ENCODE data around the gene NACC1.

Gene NACC1

DNA sequence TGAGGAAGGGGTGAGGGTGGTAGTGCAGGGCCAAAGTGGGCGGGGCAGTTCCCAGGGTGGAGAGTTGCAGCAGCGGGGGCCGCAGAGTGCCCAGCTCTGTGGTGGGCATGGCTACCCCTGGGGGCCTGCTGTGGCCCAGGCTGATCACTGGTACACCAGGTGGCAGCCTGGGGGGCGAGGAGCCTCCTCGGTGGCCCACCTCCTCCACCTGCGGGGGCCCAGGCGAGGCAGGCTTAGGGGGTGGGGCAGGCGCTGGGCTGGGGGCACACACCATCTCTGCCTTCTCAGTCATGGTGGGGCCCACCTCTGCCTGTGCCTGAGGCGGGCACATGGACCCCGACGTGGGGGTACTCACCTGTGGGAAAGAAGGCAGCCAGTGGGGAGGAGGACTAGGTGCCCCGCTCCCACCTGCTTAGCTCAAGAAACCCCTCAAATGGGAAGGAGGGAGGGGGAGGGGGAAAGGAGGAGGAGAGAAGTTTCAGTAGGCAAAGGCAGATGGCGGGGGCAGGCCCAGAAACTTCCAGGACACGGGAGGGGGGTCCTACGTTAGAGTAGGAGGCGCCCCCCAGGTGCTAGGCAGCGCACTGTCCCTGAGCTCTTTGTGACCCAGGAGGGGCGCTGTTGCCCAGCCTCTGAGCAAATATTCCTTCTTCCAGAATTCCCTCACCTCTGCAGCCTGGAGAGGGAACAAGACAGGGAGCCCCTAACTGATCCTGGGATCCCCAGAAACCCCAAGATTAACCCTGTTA is 17.0 kb upstream of the NACC1 start:
- DNase-seq = peak; percentile 49 to 62

GRCh38 chr19:13101590-13102415 is 16.3 kb upstream of the NACC1 start:
- no peak for DNase-seq

- no peak for DNase-seq
These were observed 15.7 kb upstream of the NACC1 start for GRCh38 chr19:13102416-13102665.

- peak; percentile 92 to 95 for DNase-seq
These were observed 15.1 kb upstream of the NACC1 start, which contains the start of gene LYL1 for GRCh38 chr19:13102666-13103580. Gene LYL1 (minus strand): TSS chr19:13102858. CDS start chr19:13101171, 1,687 bp downstream.

DNA sequence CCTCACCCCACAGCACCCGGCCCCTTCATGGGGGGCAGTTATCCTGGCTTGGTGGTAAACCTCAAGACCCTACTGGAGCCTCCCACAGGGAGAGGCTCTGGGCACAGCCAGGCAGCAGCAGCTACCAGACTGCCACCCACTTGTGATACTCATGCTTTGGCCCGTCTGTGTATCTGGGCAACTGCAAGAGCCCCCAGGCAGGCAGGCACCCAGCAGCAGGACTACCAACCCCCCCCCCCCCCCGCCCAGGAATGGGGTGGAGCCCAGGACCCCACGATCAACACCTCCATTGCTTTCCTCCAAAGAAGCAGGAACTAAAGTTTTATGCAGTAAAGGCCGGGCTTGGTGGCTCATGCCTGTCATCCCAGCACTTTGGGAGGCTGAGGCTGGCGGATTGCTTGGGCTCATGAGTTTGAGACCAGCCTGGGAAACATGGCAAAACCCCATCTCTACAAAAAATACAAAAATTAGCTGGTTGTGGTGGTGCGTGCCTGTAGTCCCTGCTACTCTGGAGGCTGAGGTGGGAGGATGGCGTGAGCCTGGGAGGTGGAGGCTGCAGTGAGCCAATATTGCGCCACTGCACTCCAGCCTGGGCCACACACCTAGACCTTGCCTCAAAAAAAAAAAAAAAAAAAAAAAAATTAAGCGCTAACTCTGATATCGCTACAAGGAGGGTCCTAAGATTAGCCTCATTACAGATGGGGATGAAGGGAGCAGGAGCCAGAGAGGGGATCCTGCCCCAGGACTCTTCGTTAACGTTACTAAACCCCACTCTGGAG is 14.3 kb upstream of the NACC1 start:
- peak; percentile 68 to 71 for DNase-seq

DNA sequence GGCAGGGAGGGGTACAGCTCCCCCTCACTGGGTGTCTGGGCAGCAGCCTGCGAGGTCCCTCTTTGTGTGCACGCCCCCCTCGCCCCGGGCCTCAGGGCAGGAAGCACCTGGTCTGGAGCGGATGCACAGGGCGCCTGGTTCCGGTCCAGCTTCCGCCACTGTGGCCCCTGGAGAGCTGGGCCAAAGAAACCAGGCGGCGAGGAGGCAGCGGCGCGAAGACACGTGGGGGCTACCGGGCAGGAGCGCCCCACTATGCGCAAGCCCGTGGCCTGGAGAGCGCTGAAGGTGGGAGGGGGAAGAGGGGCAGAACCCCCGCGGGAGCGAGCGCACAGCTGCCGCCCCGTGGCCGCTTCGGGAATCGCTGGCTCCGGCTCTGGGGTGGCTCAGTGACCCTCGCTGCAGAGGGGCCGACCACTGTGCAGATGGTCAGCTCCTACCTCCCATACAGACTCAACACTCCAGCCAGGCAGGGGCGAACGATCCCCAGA is 13.7 kb upstream of the NACC1 start:
- DNase-seq = peak; percentile 98 to 99

- peak; percentile 67 to 80 for DNase-seq
These were observed 13.0 kb upstream of the NACC1 start for GRCh38 chr19:13104848-13105711.

GRCh38 chr19:13109361-13110098 is 8.5 kb upstream of the NACC1 start:
- DNase-seq = no peak

GRCh38 chr19:13110099-13110610 is 7.9 kb upstream of the NACC1 start:
- DNase-seq = no peak

GRCh38 chr19:13112555-13112954 is 5.5 kb upstream of the NACC1 start:
- DNase-seq = no peak

DNA sequence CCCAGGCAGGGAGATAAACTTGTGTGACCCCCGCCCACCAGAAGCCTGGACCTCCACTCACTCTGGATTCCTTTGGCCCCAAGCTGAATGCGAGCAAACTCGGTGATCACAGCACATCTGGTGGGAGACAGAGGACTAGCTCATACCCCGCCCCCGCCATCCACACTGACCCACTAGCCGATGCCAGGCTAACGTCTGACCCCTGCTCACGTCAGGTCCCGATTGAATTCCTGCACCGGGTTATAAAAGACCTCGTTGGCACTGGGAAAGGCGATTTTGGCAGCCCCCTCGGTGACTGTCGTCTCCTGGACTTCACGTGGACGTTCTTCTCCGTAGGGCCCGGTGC is 2.2 kb upstream of the NACC1 start:
- DNase-seq = no peak

GRCh38 chr19:13116282-13117175 is 1.5 kb upstream of the NACC1 start, which contains the start of gene TRMT1:
Gene TRMT1 (minus strand): TSS chr19:13116740. CDS start chr19:13116399, 341 bp downstream.
- peak; percentile 91 to 95 for DNase-seq

DNA sequence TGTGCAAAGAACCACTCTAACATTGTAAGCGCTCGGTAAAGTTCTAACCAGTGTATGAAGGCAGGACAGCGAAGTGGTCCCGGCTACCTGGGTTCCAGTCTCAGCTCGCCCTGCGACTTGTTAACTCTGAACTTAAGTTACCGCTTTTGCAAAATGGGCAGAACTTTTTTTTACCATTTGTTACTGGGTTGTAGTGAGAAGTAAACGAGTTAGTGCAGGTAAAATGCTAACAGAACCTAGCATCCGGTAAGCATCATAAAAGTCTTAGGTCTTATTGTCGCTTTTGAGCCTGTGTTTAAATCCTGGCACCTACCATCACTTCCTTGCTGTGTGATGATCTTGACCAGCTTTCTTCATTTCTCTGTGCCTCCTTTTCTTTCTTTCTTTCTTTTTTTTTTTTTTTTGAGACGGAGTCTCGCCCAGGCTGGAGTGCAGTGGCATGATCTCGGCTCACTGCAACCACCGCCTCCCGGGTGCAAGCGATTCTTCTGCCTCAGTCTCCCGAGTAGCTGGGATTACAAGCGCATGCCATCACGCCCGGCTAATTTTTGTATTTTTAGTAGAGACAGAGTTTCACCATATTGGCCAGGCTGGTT is 790 bp upstream of the NACC1 start:
- DNase-seq = peak in 1 of 2 experiments; percentile 63

GRCh38 chr19:13118424-13119193 is 545 bp downstream of the NACC1 start:
- DNase-seq = peak; percentile 43 to 45

DNA sequence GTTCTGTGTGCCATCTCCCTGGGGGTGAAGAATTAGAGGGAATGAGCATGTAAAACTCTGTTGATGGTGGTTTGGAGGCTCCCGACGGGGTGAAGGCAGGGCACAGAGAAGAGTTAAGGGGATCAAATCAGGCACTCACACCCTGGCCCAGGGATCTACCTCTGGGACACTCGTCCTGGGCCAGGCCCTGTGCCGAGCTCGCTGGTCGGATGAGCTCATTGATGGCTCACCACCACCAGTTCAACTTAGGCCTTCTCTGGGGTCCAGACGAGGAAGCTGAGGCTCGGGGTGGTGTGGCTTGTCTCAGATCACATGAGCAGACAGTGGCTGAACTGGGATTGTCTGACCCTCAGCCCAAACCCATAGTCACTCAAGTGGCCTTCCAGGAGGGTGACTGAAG is 1.6 kb downstream of the NACC1 start:
- DNase-seq = no peak

- no peak for DNase-seq
These were observed 2.0 kb downstream of the NACC1 start for GRCh38 chr19:13120031-13120430.

DNA sequence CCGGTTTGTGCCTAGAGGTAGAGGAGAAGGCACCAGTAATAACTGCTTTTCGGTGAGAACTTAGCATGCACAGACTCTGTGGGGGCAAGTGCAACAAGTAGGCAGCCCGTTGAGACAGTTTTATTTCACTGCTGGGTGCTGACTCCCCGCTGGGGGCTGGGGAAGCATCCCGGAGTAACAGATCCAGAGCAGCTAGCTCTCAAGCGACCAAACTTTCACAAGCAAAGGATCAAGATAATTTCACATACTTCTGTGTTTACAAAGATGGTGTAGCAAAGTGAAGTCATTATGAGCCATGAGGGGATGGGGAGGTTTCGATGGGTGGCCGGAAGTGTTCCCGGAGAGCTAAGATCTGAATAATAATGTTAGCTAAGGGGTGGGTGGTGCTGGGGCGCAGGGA is 2.8 kb downstream of the NACC1 start:
- no peak for DNase-seq
